OCI-LY7 (cell line): Measurements from ENCODE around the gene RERGL. TPM values are rescaled to one million over a fixed set of nuclear protein-coding genes. Genes with fewer than 3 reads are reported as not detected.

Experiments used
- BruUV-seq: library from RNA; stranded (reverse); fragments of 400-500 nt; replicated peaks from 2 replicates; lab custom pipeline; 2021; lab: Mats Ljungman, UMichigan
- CTCF ChIA-PET: fragments of 300-600 bp; sonication (Branson Sonifier 250); formaldehyde crosslinking; loops from one replicate; lab custom pipeline; 2022; ENCODE audit warnings: antibody characterized with exemption; ENCODE audit not compliant: unreplicated experiment; lab: Charles Lee
- POLR2A ChIA-PET: fragments of 300-600 bp; sonication (Branson Sonifier 250); formaldehyde crosslinking; loops from one replicate; lab custom pipeline; 2022; ENCODE audit warnings: antibody characterized with exemption; lab: Charles Lee
- DNase-seq: peaks from one replicate; pipeline ENCODE4 v3.0.0-alpha.2; 2015; ENCODE audit warnings: low spot score
- H2AFZ ChIP-seq: fragments of 200-600 bp; sonication (generic), shearing (Covaris generic); 2 replicates; pipeline ENCODE4 v1.6.1; 2014; ENCODE audit warnings: mild to moderate bottlenecking, antibody characterized with exemption, low read length, moderate library complexity
- H3K27ac ChIP-seq: fragments of 200-600 bp; sonication (generic); 2 replicates; pipeline ENCODE4 v1.5.1; 2014; ENCODE audit warnings: mixed run types, low read depth, mild to moderate bottlenecking, moderate library complexity, low read length, inconsistent platforms; ENCODE audit not compliant: poor library complexity, severe bottlenecking
- H3K36me3 ChIP-seq: fragments of 200-600 bp; sonication (generic); 2 replicates; pipeline ENCODE4 v1.6.1; 2014; ENCODE audit warnings: mild to moderate bottlenecking, antibody characterized with exemption, low read length, moderate library complexity, mixed read lengths; ENCODE audit not compliant: insufficient read depth
- H3K4me1 ChIP-seq: fragments of 200-600 bp; sonication (generic); 2 replicates; pipeline ENCODE4 v1.5.1; 2014; ENCODE audit warnings: mild to moderate bottlenecking, low read length; ENCODE audit not compliant: insufficient read depth, poor library complexity, severe bottlenecking
- H3K4me2 ChIP-seq: fragments of 200-600 bp; sonication (generic); 2 replicates; pipeline ENCODE4 v1.6.1; 2014; ENCODE audit warnings: mild to moderate bottlenecking, low read length
- H3K4me3 ChIP-seq: fragments of 200-600 bp; sonication (generic); 2 replicates; pipeline ENCODE4 v1.5.1; 2014; ENCODE audit warnings: mild to moderate bottlenecking, low read depth, low read length; ENCODE audit not compliant: poor library complexity, severe bottlenecking
- H3K79me2 ChIP-seq: fragments of 200-600 bp; sonication (generic); 2 replicates; pipeline ENCODE4 v1.6.1; 2016; ENCODE audit warnings: low read depth, mild to moderate bottlenecking, low read length, moderate library complexity, mixed read lengths; ENCODE audit not compliant: insufficient read depth
- H3K9me2 ChIP-seq: fragments of 200-600 bp; sonication (generic); 2 replicates; pipeline ENCODE4 v1.6.1; 2016; ENCODE audit warnings: mild to moderate bottlenecking, low read length, mixed read lengths; ENCODE audit not compliant: insufficient read depth
- H3K9me3 ChIP-seq: fragments of 200-600 bp; sonication (generic); 2 replicates; pipeline ENCODE4 v1.6.1; 2014; ENCODE audit warnings: mild to moderate bottlenecking, mixed run types, low read length, mixed read lengths
- H4K20me1 ChIP-seq: fragments of 200-600 bp; sonication (generic); 2 replicates; pipeline ENCODE4 v1.6.1; 2014; ENCODE audit warnings: mild to moderate bottlenecking, antibody characterized with exemption, low read length, moderate library complexity, mixed read lengths; ENCODE audit not compliant: insufficient read depth
- CTCF ChIP-seq: fragments of 200-600 bp; sonication (generic); conservative IDR thresholded peaks from 2 replicates; pipeline ENCODE4 v1.5.1; 2014; ENCODE audit warnings: mild to moderate bottlenecking, antibody characterized with exemption, low read length, moderate library complexity, mixed read lengths
- EZH2phosphoT487 ChIP-seq: fragments of 200-600 bp; sonication (generic); IDR thresholded peaks from 2 replicates; pipeline ENCODE4 v1.6.1; 2018; ENCODE audit warnings: low read depth, borderline replicate concordance, mild to moderate bottlenecking, mixed run types, antibody characterized with exemption, low read length, moderate library complexity, mixed read lengths
- intact Hi-C: fragments of 100-400 bp; cut with micrococcal nuclease; formaldehyde crosslinking; loops from one replicate; pipeline ENCODE4 v1.10.0; 2022; ENCODE audit not compliant: unreplicated experiment
- total RNA-seq, 2 experiments: library from RNA; depleted of rRNA in 1 of 2; stranded (reverse); fragments of >200 nt in 1 of 2; shearing (Covaris generic) in 1 of 2; gene quantifications; 2 replicates each; pipeline ENCODE4 v1.2.3, GENCODE V29; 2014 to 2022

The RERGL gene
- total RNA-seq, 2 experiments from 2014 or later = not detected

GRCh38 chr12:18057051-18057450, 32.9 kb downstream of the RERGL start:
- Histone ChIP-seq H3K4me1 (no peaks in the 10 kb centered on the region), H2AFZ (no peak overlapping the region), H3K79me2 (no peaks in the 10 kb centered on the region), H3K27ac (no peak overlapping the region), H4K20me1 (no peaks in the 10 kb centered on the region), H3K4me3 (no peak overlapping the region), H3K4me2 (no peak overlapping the region), H3K9me3 (peaks cover 17% of the 10 kb centered on the region; the same call in 1 of the 2 replicates), H3K36me3 (no peaks in the 10 kb centered on the region), H3K9me2 (no peaks in the 10 kb centered on the region)
- intact Hi-C loops = no loop called here
- ChIA-PET CTCF (no interaction called here), POLR2A (no interaction called here)
- TF ChIP-seq EZH2phosphoT487 = no peak
- no peak for TF ChIP-seq CTCF
- DNase-seq = no peak
- no TSS peak for BruUV-seq

- H3K4me2 ChIP-seq = no peak overlapping the region
- no peak overlapping the region for H2AFZ ChIP-seq
- no peaks in the 10 kb centered on the region for H3K4me1 ChIP-seq
- POLR2A ChIA-PET = interaction anchor here (0.9 kb wide), 1 partner anchor 16 kb away, joined by 3 read pairs; no protein-coding TSS in a partner anchor
- DNase-seq = no peak
- H3K36me3 ChIP-seq = no peaks in the 10 kb centered on the region
- no peaks in the 10 kb centered on the region for H3K79me2 ChIP-seq
- 0 out of 2 replicates have a peak, but pooled peaks cover 12% of the 10 kb centered on the region for H3K9me3 ChIP-seq
- CTCF ChIA-PET = no interaction called here
- H3K27ac ChIP-seq = no peak overlapping the region
- no peak overlapping the region for H3K4me3 ChIP-seq
- no TSS peak for BruUV-seq
- no peaks in the 10 kb centered on the region for H4K20me1 ChIP-seq
- no peaks in the 10 kb centered on the region for H3K9me2 ChIP-seq
- intact Hi-C loops = no loop called here
- TF ChIP-seq CTCF = no peak
- TF ChIP-seq EZH2phosphoT487 = no peak
These were observed 34.9 kb downstream of the RERGL start for GRCh38 chr12:18054925-18055619.

- no TSS peak for BruUV-seq
These were observed 44.5 kb downstream of the RERGL start for GRCh38 chr12:18045446-18045992.

More at GRCh38 chr12:18045446-18045992, 44.5 kb downstream of the RERGL start:
- Histone ChIP-seq H3K9me2 (no peaks in the 10 kb centered on the region), H2AFZ (no peak overlapping the region), H3K9me3 (no peaks in the 10 kb centered on the region), H4K20me1 (no peaks in the 10 kb centered on the region), H3K79me2 (no peaks in the 10 kb centered on the region), H3K4me1 (no peaks in the 10 kb centered on the region), H3K4me3 (no peak overlapping the region), H3K4me2 (no peak overlapping the region), H3K27ac (no peak overlapping the region), H3K36me3 (no peaks in the 10 kb centered on the region)
- intact Hi-C loops = no loop called here
- no peak for DNase-seq
- ChIA-PET CTCF (no interaction called here), POLR2A (no interaction called here)
- TF ChIP-seq CTCF = no peak
- no peak for TF ChIP-seq EZH2phosphoT487
